IPS-NIHi7 (cell line): ENCODE measurements around the gene NDUFB11.

Source experiments
- DNase-seq: peaks from one replicate; pipeline ENCODE4 v3.0.0; 2012; ENCODE audit warnings: mixed read lengths; ENCODE audit errors: extremely low spot score

Gene NDUFB11

GRCh38 chrX:47144626-47145394, at the start of gene NDUFB11, which contains the start of gene RBM10:
NDUFB11 (minus strand) TSS chrX:47144702; CDS start chrX:47144679, 23 bp downstream.
RBM10 (plus strand) TSS chrX:47145221; CDS start chrX:47147482, 2,261 bp downstream.
- DNase-seq: peak; percentile 93

GRCh38 chrX:47193475-47194193, 49.1 kb upstream of the NDUFB11 start, which contains the start of gene UBA1:
UBA1 (plus strand) TSS chrX:47193829; CDS start chrX:47198803, 4,974 bp downstream.
- DNase-seq: peak; percentile 90

- no peak for DNase-seq
Measured at GRCh38 chrX:47191806-47192401, 47.4 kb upstream of the NDUFB11 start.

GRCh38 chrX:47191331-47191730, 46.8 kb upstream of the NDUFB11 start:
- no peak for DNase-seq

- peak; percentile 94 for DNase-seq
Measured at GRCh38 chrX:47190445-47191269, 46.2 kb upstream of the NDUFB11 start.

GRCh38 chrX:47189906-47190305, 45.4 kb upstream of the NDUFB11 start:
- DNase-seq: no peak

GRCh38 chrX:47187106-47187677, 42.7 kb upstream of the NDUFB11 start:
- no peak for DNase-seq

- no peak for DNase-seq
Measured at GRCh38 chrX:47186096-47186740, 41.7 kb upstream of the NDUFB11 start.

GRCh38 chrX:47185241-47185640, 40.7 kb upstream of the NDUFB11 start:
- DNase-seq: no peak

- no peak for DNase-seq
Measured at GRCh38 chrX:47184486-47184885, 40.0 kb upstream of the NDUFB11 start.

GRCh38 chrX:47182106-47182700, 37.7 kb upstream of the NDUFB11 start:
- DNase-seq: no peak

GRCh38 chrX:47181301-47181700, 36.8 kb upstream of the NDUFB11 start:
- DNase-seq: no peak

GRCh38 chrX:47180346-47180745, 35.8 kb upstream of the NDUFB11 start:
- no peak for DNase-seq

GRCh38 chrX:47179928-47180255, 35.4 kb upstream of the NDUFB11 start:
- no peak for DNase-seq

- no peak for DNase-seq
Measured at GRCh38 chrX:47179221-47179927, 34.9 kb upstream of the NDUFB11 start.

- no peak for DNase-seq
Measured at GRCh38 chrX:47178337-47178736, 33.8 kb upstream of the NDUFB11 start.

- DNase-seq: no peak
Measured at GRCh38 chrX:47177079-47177478, 32.6 kb upstream of the NDUFB11 start.

GRCh38 chrX:47176101-47176740, 31.7 kb upstream of the NDUFB11 start:
- no peak for DNase-seq

- no peak for DNase-seq
Measured at GRCh38 chrX:47175588-47175980, 31.1 kb upstream of the NDUFB11 start.
